ENCODE results near the gene ZBED6. TPM values are rescaled to one million over a fixed set of nuclear protein-coding genes. Genes with fewer than 3 reads are reported as not detected.

ZBED6 gene, protein sequence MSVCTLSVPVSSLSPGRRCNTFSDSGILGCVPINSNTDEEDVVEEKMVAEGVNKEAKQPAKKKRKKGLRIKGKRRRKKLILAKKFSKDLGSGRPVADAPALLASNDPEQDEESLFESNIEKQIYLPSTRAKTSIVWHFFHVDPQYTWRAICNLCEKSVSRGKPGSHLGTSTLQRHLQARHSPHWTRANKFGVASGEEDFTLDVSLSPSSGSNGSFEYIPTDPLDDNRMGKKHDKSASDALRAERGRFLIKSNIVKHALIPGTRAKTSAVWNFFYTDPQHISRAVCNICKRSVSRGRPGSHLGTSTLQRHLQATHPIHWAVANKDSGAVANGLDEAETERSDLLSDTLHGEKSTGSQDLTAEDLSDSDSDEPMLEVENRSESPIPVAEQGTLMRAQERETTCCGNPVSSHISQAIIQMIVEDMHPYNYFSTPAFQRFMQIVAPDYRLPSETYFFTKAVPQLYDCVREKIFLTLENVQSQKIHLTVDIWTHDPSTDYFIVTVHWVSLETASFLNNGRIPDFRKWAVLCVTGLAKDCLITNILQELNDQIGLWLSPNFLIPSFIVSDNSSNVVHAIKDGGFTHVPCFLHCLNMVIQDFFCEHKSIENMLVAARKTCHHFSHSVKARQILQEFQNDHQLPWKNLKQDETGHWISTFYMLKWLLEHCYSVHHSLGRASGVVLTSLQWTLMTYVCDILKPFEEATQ (N-terminal part only)
- total RNA-seq (2013; cell fraction: nucleolus; rRNA removed) = 53.2 and 58.4 TPM in 2 replicates
- total RNA-seq (2014; rRNA removed) (10.3 and 12.2 TPM in 2 replicates), total RNA-seq (2014; rRNA removed; fragmentation: Illumina TruSeq; extraction: Trizol) (8.1 and 9.9 TPM in 2 replicates), total RNA-seq (2021) (13.7 and 15.9 TPM in 2 replicates), polyA plus RNA-seq (2011; rRNA removed) (8.5 and 11.7 TPM in 2 replicates), polyA plus RNA-seq (2014; fragmentation: Illumina TruSeq; extraction: Trizol) (5.2 and 8.8 TPM in 2 replicates), polyA plus RNA-seq (2014; fragmentation: Nextera tagmentation; extraction: Ambion mirVana) (under 1 TPM; 0.13 to 0.63 TPM), polyA plus RNA-seq (2014; rRNA removed) (3.4 and 4.4 TPM in 2 replicates), polyA plus RNA-seq (2016; fragmentation: Nextera tagmentation; extraction: Ambion mirVana) (1 to 10 TPM in 1 of 2 experiments, under 1 TPM in 1; 0.71 to 1.5 TPM), polyA minus RNA-seq (2011; rRNA and poly(A)+ RNA removed) (30.8 and 31.2 TPM in 2 replicates), Bru-seq, nascent RNA (percentile 93 among the genes with signal in this experiment), BruChase-seq, experiment 1, labeled RNA remaining after a 6-hour chase (percentile 98 among the genes with signal in this experiment), BruChase-seq, experiment 2, labeled RNA remaining after a 2-hour chase (percentile 97 among the genes with signal in this experiment)
- 1.6 TPM for polyA plus RNA-seq (2011; ENCODE audit: low read depth)
- polyA plus RNA-seq (2011; cell fraction: cytosol; rRNA removed) = 6.2 and 8.4 TPM in 2 replicates
- polyA plus RNA-seq (2011; cell fraction: nucleus; rRNA removed) = 26.8 and 34.7 TPM in 2 replicates
- polyA plus RNA-seq (2012) = 2.1 and 2.2 TPM in 2 replicates
- 6.3 and 7.7 TPM in 2 replicates for polyA minus RNA-seq (2011; cell fraction: cytosol; rRNA and poly(A)+ RNA removed)
- polyA minus RNA-seq (2011; cell fraction: nucleus; rRNA and poly(A)+ RNA removed) = 35.4 and 39.3 TPM in 2 replicates
- long read RNA-seq, experiment 1 = 0 reads
- long read RNA-seq, experiment 2, full-length matches to known transcripts = 1 of 2 reads
- long read RNA-seq, experiment 2, partial matches to known transcripts = 0 of 2 reads
- long read RNA-seq, experiment 2, other reads (novel, unspliced or antisense) = 1 of 2 reads

DNA sequence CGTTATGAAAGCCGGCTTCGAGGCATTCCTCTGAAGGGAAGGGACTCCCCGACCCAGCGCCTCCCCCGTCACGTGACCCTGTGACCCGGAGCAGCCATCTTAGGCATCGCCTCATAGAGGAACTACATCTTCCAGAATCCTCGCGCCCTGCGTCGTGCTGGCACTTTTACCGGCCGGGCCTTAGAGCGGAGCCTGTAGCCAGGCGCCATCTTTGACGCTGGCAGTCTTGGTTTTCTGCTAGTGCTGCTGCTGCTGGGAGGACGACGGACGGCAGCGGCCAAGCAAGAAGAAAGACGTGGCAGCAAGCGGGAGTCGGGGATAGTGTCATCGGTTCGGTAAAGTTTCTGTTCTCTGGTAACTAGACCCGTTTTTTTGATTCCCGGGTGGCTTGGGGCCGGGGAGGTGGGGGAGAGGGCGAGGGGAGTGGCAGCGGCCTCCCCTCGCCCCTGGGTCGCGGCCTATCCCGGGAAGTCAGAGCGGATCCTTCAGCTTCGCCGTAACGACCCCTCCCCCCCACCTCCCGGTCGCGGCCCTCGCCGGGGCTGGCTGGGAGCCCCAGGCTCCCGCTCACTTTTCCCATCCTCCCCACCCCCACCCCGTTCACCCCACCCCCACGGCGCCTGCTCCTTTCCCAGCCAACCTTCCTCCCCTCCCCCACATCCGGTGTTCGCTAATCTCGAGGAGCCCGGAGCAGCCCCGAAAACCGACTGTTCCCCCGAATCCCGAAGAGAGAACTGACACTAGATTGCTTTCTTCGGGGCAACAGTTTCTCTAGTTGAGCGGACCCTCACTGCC is at the start of gene ZBED6, which contains the start of gene ZC3H11A:
ZBED6 (plus strand) TSS at position 183 of the 795 bp plus-strand sequence. CDS start 1,900 bp downstream, outside the sequence.
ZC3H11A (plus strand) TSS at position 183 of the 795 bp plus-strand sequence. CDS start 21,448 bp downstream, outside the sequence.
- peak within 1 kb of the TSS; percentile 97 for H3K27ac ChIP-seq (ENCODE audit: control insufficient read depth, insufficient read depth)
- ChIA-PET RAD21 (ENCODE audit: unreplicated experiment) (no interaction called here), POLR2A (no interaction called here), CTCF (no interaction called here), SMC1A (ENCODE audit: uncharacterized antibody, unreplicated experiment) (interaction anchor here (0.6 kb wide), 1 partner anchor 19 kb away, joined by 3 read pairs; no protein-coding TSS in a partner anchor)
- peak within 1 kb of the TSS; percentile 92 for H3K9ac ChIP-seq (ENCODE audit: control insufficient read depth, insufficient read depth, low read length)
- peaks cover 4% of the 10 kb centered on the region; the same call in 1 of the 2 replicates for H3K4me1 ChIP-seq (ENCODE audit: control insufficient read depth, insufficient read depth, low read length)
- FAIRE-seq (peak; percentile 96), DNase-seq (ENCODE audit: low read depth, low spot score) (peak; percentile 92), ATAC-seq (peak; percentile 99)
- H4K20me1 ChIP-seq (ENCODE audit: control insufficient read depth, insufficient read depth) = no peaks in the 10 kb centered on the region
- H3K27me3 ChIP-seq (replicated peaks in 1 of 2; ENCODE audit: control insufficient read depth in 2 of 2, insufficient read depth in 2 of 2, low read length in 1 of 2) = no peaks in the 10 kb centered on the region
- peaks cover 0 to 24% of the 10 kb centered on the region in 2 experiments; a peak in 2 of 4 replicates for H3K36me3 ChIP-seq (ENCODE audit: control insufficient read depth in 2 of 2, insufficient read depth in 2 of 2, low read length in 1 of 2)
- peak within 1 kb of the TSS; percentile 83 for H2AFZ ChIP-seq (ENCODE audit: control insufficient read depth, low read depth, low read length)
- no TSS peak for BruUV-seq (replicated peaks)
- under 1% methylated on average over 31 of the region's 59 CpGs for WGBS (ENCODE audit: insufficient coverage, insufficient replicate concordance, low lambda C conversion rate, missing lambda C conversion rate)
- no peaks in the 10 kb centered on the region; the same call in 2 of the 3 replicates for H3K9me3 ChIP-seq (replicated peaks; ENCODE audit: control insufficient read depth, insufficient read depth, low read length)
- H3K79me2 ChIP-seq (ENCODE audit: control insufficient read depth, insufficient read depth, low read length) = peaks cover 51% of the 10 kb centered on the region
- H3K4me2 ChIP-seq (ENCODE audit: control insufficient read depth, insufficient read depth) = peak within 1 kb of the TSS; percentile 80
- intact Hi-C loops (cut with micrococcal nuclease; ENCODE audit: unreplicated experiment) (no loop called here), in situ Hi-C loops (cut with MboI) (no loop called here)
- H3K4me3 ChIP-seq = peak within 1 kb of the TSS; percentile 87
- TF ChIP-seq, protein P1, sequence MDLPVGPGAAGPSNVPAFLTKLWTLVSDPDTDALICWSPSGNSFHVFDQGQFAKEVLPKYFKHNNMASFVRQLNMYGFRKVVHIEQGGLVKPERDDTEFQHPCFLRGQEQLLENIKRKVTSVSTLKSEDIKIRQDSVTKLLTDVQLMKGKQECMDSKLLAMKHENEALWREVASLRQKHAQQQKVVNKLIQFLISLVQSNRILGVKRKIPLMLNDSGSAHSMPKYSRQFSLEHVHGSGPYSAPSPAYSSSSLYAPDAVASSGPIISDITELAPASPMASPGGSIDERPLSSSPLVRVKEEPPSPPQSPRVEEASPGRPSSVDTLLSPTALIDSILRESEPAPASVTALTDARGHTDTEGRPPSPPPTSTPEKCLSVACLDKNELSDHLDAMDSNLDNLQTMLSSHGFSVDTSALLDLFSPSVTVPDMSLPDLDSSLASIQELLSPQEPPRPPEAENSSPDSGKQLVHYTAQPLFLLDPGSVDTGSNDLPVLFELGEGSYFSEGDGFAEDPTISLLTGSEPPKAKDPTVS (IDR thresholded peaks at IDR 0.05; ENCODE audit: low read depth, low read length) = no peak
- TF ChIP-seq SMAD5 (IDR thresholded peaks at IDR 0.05; ENCODE audit: low read depth) (no peak), YY1 (IDR thresholded peaks at IDR 0.05; ENCODE audit: low read depth, low read length) (peak; percentile 97), SRF (IDR thresholded peaks at IDR 0.05; ENCODE audit: low read depth in 2 of 2, low read length in 2 of 2) (no peak), ZNF384 (IDR thresholded peaks at IDR 0.05; ENCODE audit: borderline replicate concordance, low read depth, low read length) (no peak), IKZF1 (conservative IDR thresholded peaks at IDR 0.05) (peak; percentile 96), RCOR1 (conservative IDR thresholded peaks at IDR 0.05; ENCODE audit: low read depth, low read length) (no peak)
- TF ChIP-seq, protein P2, sequence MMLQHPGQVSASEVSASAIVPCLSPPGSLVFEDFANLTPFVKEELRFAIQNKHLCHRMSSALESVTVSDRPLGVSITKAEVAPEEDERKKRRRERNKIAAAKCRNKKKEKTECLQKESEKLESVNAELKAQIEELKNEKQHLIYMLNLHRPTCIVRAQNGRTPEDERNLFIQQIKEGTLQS (IDR thresholded peaks at IDR 0.05; ENCODE audit: borderline replicate concordance, extremely low read depth, low read depth, low read length) = peak; percentile 88
- TF ChIP-seq, protein P3, sequence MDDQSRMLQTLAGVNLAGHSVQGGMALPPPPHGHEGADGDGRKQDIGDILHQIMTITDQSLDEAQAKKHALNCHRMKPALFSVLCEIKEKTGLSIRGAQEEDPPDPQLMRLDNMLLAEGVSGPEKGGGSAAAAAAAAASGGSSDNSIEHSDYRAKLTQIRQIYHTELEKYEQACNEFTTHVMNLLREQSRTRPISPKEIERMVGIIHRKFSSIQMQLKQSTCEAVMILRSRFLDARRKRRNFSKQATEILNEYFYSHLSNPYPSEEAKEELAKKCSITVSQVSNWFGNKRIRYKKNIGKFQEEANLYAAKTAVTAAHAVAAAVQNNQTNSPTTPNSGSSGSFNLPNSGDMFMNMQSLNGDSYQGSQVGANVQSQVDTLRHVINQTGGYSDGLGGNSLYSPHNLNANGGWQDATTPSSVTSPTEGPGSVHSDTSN (IDR thresholded peaks at IDR 0.05; ENCODE audit: insufficient replicate concordance, low read depth, low read length) = no peak
- TF ChIP-seq, protein P4, sequence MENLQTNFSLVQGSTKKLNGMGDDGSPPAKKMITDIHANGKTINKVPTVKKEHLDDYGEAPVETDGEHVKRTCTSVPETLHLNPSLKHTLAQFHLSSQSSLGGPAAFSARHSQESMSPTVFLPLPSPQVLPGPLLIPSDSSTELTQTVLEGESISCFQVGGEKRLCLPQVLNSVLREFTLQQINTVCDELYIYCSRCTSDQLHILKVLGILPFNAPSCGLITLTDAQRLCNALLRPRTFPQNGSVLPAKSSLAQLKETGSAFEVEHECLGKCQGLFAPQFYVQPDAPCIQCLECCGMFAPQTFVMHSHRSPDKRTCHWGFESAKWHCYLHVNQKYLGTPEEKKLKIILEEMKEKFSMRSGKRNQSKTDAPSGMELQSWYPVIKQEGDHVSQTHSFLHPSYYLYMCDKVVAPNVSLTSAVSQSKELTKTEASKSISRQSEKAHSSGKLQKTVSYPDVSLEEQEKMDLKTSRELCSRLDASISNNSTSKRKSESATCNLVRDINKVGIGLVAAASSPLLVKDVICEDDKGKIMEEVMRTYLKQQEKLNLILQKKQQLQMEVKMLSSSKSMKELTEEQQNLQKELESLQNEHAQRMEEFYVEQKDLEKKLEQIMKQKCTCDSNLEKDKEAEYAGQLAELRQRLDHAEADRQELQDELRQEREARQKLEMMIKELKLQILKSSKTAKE (IDR thresholded peaks at IDR 0.05; ENCODE audit: low read depth, poor library complexity, severe bottlenecking) = no peak
